Rectal smooth muscle tissue (tissue), 1 donor: ENCODE measurements around the gene ZNF205.

Experiments used
- H3K27ac ChIP-seq: one replicate; pipeline ENCODE4 v1.7.0; 2013; ENCODE audit warnings: low read depth, low read length, inconsistent platforms
- H3K27me3 ChIP-seq: one replicate; pipeline ENCODE4 v1.7.0; 2013; ENCODE audit warnings: low read length; ENCODE audit not compliant: control insufficient read depth, insufficient read depth
- H3K36me3 ChIP-seq: one replicate; pipeline ENCODE4 v1.7.0; 2013; ENCODE audit warnings: low read length; ENCODE audit not compliant: control insufficient read depth, insufficient read depth
- H3K4me1 ChIP-seq: one replicate; pipeline ENCODE4 v1.7.0; 2013; ENCODE audit warnings: low read length; ENCODE audit not compliant: control insufficient read depth, insufficient read depth
- H3K4me3 ChIP-seq: one replicate; pipeline ENCODE4 v1.7.0; 2013; ENCODE audit warnings: low read length
- H3K9ac ChIP-seq: one replicate; pipeline ENCODE4 v1.7.0; 2013; ENCODE audit warnings: low read length

The ZNF205 gene

GRCh38 chr16:3152277-3152990 is 40.0 kb downstream of the ZNF205 start:
- Histone ChIP-seq H3K9ac (no peak overlapping the region), H3K27me3 (no peaks in the 10 kb centered on the region), H3K36me3 (no peaks in the 10 kb centered on the region), H3K4me3 (peak overlapping the region; percentile 70), H3K27ac (peak overlapping the region; percentile 64), H3K4me1 (no peaks in the 10 kb centered on the region)

GRCh38 chr16:3152991-3153368 is 40.6 kb downstream of the ZNF205 start:
- no peak overlapping the region for H3K4me3 ChIP-seq
- H3K27me3 ChIP-seq = no peaks in the 10 kb centered on the region
- H3K4me1 ChIP-seq = no peaks in the 10 kb centered on the region
- no peaks in the 10 kb centered on the region for H3K36me3 ChIP-seq
- H3K9ac ChIP-seq = no peak overlapping the region
- H3K27ac ChIP-seq = no peak overlapping the region

- Histone ChIP-seq H3K4me1 (no peaks in the 10 kb centered on the region), H3K27me3 (no peaks in the 10 kb centered on the region), H3K4me3 (no peak overlapping the region), H3K36me3 (no peaks in the 10 kb centered on the region), H3K27ac (no peak overlapping the region), H3K9ac (no peak overlapping the region)
Observed at GRCh38 chr16:3155181-3155580, 42.8 kb downstream of the ZNF205 start.

- Histone ChIP-seq H3K4me1 (no peaks in the 10 kb centered on the region), H3K27ac (no peak overlapping the region), H3K36me3 (no peaks in the 10 kb centered on the region), H3K4me3 (no peak overlapping the region), H3K27me3 (no peaks in the 10 kb centered on the region), H3K9ac (no peak overlapping the region)
Observed at GRCh38 chr16:3155972-3156371, 43.6 kb downstream of the ZNF205 start.

GRCh38 chr16:3157229-3158025 is 45.0 kb downstream of the ZNF205 start:
- Histone ChIP-seq H3K27ac (peak overlapping the region; percentile 64), H3K27me3 (no peaks in the 10 kb centered on the region), H3K9ac (peak overlapping the region; percentile 45), H3K4me3 (peak overlapping the region; percentile 88), H3K36me3 (no peaks in the 10 kb centered on the region), H3K4me1 (no peaks in the 10 kb centered on the region)

- peak overlapping the region; percentile 88 for H3K4me3 ChIP-seq
- H3K27me3 ChIP-seq = no peaks in the 10 kb centered on the region
- no peaks in the 10 kb centered on the region for H3K36me3 ChIP-seq
- H3K27ac ChIP-seq = peak overlapping the region; percentile 64
- no peaks in the 10 kb centered on the region for H3K4me1 ChIP-seq
- peak overlapping the region; percentile 45 for H3K9ac ChIP-seq
Observed at GRCh38 chr16:3158026-3158509, 45.7 kb downstream of the ZNF205 start.

GRCh38 chr16:3158510-3159314 is 46.3 kb downstream of the ZNF205 start:
- peak overlapping the region; percentile 45 for H3K9ac ChIP-seq
- no peaks in the 10 kb centered on the region for H3K27me3 ChIP-seq
- H3K4me1 ChIP-seq = no peaks in the 10 kb centered on the region
- H3K4me3 ChIP-seq = peak overlapping the region; percentile 88
- H3K36me3 ChIP-seq = no peaks in the 10 kb centered on the region
- H3K27ac ChIP-seq = peak overlapping the region; percentile 64

GRCh38 chr16:3161235-3162018 is 49.0 kb downstream of the ZNF205 start:
- no peak overlapping the region for H3K27ac ChIP-seq
- no peaks in the 10 kb centered on the region for H3K27me3 ChIP-seq
- H3K36me3 ChIP-seq = no peaks in the 10 kb centered on the region
- H3K9ac ChIP-seq = no peak overlapping the region
- no peak overlapping the region for H3K4me3 ChIP-seq
- H3K4me1 ChIP-seq = no peaks in the 10 kb centered on the region

- Histone ChIP-seq H3K27ac (no peak overlapping the region), H3K9ac (no peak overlapping the region), H3K36me3 (no peaks in the 10 kb centered on the region), H3K4me3 (no peak overlapping the region), H3K27me3 (peaks cover 4% of the 10 kb centered on the region), H3K4me1 (no peaks in the 10 kb centered on the region)
Observed at GRCh38 chr16:3164121-3164991, 52.0 kb downstream of the ZNF205 start.

GRCh38 chr16:3165111-3165822 is 52.9 kb downstream of the ZNF205 start:
- Histone ChIP-seq H3K36me3 (no peaks in the 10 kb centered on the region), H3K27ac (no peak overlapping the region), H3K27me3 (peaks cover 5% of the 10 kb centered on the region), H3K4me3 (peak overlapping the region; percentile 50), H3K9ac (no peak overlapping the region), H3K4me1 (no peaks in the 10 kb centered on the region)

GRCh38 chr16:3166505-3166886 is 54.1 kb downstream of the ZNF205 start:
- no peak overlapping the region for H3K4me3 ChIP-seq
- H3K4me1 ChIP-seq = no peaks in the 10 kb centered on the region
- no peak overlapping the region for H3K9ac ChIP-seq
- no peak overlapping the region for H3K27ac ChIP-seq
- peaks cover 17% of the 10 kb centered on the region for H3K27me3 ChIP-seq
- H3K36me3 ChIP-seq = no peaks in the 10 kb centered on the region
